HepG2 (cell line): ENCODE data around the gene BCAS3.

Experiments
- AKNA ChIP-seq: sonication (generic); formaldehyde crosslinking; IDR thresholded peaks from 2 replicates; pipeline ENCODE4 v1.4.0; 2020; ENCODE audit warnings: missing genetic modification reagents, borderline replicate concordance
- CENPX ChIP-seq: sonication (generic); formaldehyde crosslinking; IDR thresholded peaks from 2 replicates; pipeline ENCODE4 v1.9.0; 2021; ENCODE audit warnings: mild to moderate bottlenecking, missing genetic modification reagents, moderate library complexity
- DPF2 ChIP-seq: sonication (generic); formaldehyde crosslinking; IDR thresholded peaks from 2 replicates; pipeline ENCODE4 v1.4.0; 2020; ENCODE audit warnings: mild to moderate bottlenecking, low read depth, missing genetic modification reagents, borderline replicate concordance
- PHB2 ChIP-seq: fragments of 450-650 bp; IDR thresholded peaks from 2 replicates; pipeline ENCODE4 v1.6.1; 2018; ENCODE audit not compliant: partially characterized antibody
- POLR2A ChIP-seq, 2 experiments: IDR thresholded peaks; 2 replicates each; pipeline ENCODE4 v1.6.1; 2011; ENCODE audit warnings: low read depth in 2 of 2, low read length in 2 of 2, mild to moderate bottlenecking in 1 of 2, moderate library complexity in 1 of 2; ENCODE audit not compliant: insufficient read depth in 1 of 2
- SIN3B ChIP-seq: fragments of 150-350 bp; IDR thresholded peaks from 2 replicates; pipeline ENCODE4 v1.6.1; 2014; ENCODE audit warnings: low read length
- SUZ12 ChIP-seq: fragments of 150-350 bp; IDR thresholded peaks from 2 replicates; pipeline ENCODE4 v1.6.1; 2014; ENCODE audit warnings: low read depth, low read length
- ZBTB44 ChIP-seq: sonication (generic); formaldehyde crosslinking; IDR thresholded peaks from 2 replicates; pipeline ENCODE4 v1.4.0; 2020; ENCODE audit warnings: missing genetic modification reagents
- ZNF558 ChIP-seq: sonication (generic); formaldehyde crosslinking; IDR thresholded peaks from 2 replicates; pipeline ENCODE4 v1.9.0; 2022; ENCODE audit warnings: mild to moderate bottlenecking, missing genetic modification reagents, borderline replicate concordance
- TF ChIP-seq, protein P1 (sequence below): sonication (generic); formaldehyde crosslinking; IDR thresholded peaks from 2 replicates; pipeline ENCODE4 v1.5.0; 2020; ENCODE audit warnings: mild to moderate bottlenecking, missing genetic modification reagents, borderline replicate concordance
- TF ChIP-seq, protein P2 (sequence below): sonication (generic); formaldehyde crosslinking; IDR thresholded peaks from 2 replicates; pipeline ENCODE4 v1.5.0; 2020; ENCODE audit warnings: mild to moderate bottlenecking, missing genetic modification reagents, moderate library complexity
- TF ChIP-seq, protein P3 (sequence below): sonication (generic); IDR thresholded peaks from 2 replicates; pipeline ENCODE4 v1.6.1; 2016; ENCODE audit warnings: low read depth, borderline replicate concordance
- TF ChIP-seq, protein P4 (sequence below): sonication (generic); formaldehyde crosslinking; IDR thresholded peaks from 2 replicates; pipeline ENCODE4 v1.5.0; 2020; ENCODE audit warnings: missing genetic modification reagents

DNA sequence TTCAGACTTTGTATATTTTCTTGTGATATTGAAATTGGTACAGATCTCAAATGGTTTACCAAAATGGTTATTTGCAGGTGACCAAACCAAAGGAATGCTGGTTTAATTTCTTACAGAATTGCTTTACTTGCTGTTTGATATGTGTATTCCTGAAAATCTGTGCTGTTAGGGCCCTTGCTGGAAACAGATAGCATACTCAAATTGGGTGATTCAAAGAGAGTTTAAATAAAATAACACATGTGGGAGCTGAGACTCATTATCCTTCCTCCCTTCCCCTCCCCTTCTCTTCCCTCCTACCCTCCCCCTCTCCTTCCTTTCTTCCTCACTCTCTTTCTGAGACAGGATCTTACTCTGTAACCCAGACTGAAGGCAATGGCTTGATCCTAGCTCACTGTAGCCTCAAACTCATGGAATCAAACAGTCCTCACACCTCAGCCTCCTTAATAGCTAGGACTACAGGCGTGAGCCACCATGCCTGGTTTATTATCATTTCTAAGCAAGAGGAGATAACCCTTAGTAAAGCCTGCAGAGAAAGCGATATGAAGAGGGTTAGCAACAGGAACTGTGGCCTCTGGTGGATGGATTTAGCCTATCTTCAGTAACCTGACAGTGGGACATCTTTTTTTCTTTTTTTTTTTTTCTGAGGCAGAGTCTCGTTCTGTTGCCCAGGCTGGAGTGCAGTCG lies 141.9 kb downstream of the BCAS3 start:
- TF ChIP-seq SUZ12 (no peak), PHB2 (no peak), CENPX (CRISPR knock-in tag) (no peak), POLR2A (IDR thresholded peaks at IDR 0.05; ENCODE audit: insufficient read depth in 1 of 2, low read depth in 2 of 2, low read length in 2 of 2) (no peak), AKNA (CRISPR knock-in tag) (no peak), SIN3B (no peak), ZBTB44 (no peak), ZNF558 (CRISPR knock-in tag) (no peak), DPF2 (CRISPR knock-in tag) (no peak)
- TF ChIP-seq, protein P1, sequence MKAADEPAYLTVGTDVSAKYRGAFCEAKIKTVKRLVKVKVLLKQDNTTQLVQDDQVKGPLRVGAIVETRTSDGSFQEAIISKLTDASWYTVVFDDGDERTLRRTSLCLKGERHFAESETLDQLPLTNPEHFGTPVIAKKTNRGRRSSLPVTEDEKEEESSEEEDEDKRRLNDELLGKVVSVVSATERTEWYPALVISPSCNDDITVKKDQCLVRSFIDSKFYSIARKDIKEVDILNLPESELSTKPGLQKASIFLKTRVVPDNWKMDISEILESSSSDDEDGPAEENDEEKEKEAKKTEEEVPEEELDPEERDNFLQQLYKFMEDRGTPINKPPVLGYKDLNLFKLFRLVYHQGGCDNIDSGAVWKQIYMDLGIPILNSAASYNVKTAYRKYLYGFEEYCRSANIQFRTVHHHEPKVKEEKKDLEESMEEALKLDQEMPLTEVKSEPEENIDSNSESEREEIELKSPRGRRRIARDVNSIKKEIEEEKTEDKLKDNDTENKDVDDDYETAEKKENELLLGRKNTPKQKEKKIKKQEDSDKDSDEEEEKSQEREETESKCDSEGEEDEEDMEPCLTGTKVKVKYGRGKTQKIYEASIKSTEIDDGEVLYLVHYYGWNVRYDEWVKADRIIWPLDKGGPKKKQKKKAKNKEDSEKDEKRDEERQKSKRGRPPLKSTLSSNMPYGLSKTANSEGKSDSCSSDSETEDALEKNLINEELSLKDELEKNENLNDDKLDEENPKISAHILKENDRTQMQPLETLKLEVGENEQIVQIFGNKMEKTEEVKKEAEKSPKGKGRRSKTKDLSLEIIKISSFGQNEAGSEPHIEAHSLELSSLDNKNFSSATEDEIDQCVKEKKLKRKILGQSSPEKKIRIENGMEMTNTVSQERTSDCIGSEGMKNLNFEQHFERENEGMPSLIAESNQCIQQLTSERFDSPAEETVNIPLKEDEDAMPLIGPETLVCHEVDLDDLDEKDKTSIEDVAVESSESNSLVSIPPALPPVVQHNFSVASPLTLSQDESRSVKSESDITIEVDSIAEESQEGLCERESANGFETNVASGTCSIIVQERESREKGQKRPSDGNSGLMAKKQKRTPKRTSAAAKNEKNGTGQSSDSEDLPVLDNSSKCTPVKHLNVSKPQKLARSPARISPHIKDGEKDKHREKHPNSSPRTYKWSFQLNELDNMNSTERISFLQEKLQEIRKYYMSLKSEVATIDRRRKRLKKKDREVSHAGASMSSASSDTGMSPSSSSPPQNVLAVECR (CRISPR knock-in tag): no peak
- TF ChIP-seq, protein P2, sequence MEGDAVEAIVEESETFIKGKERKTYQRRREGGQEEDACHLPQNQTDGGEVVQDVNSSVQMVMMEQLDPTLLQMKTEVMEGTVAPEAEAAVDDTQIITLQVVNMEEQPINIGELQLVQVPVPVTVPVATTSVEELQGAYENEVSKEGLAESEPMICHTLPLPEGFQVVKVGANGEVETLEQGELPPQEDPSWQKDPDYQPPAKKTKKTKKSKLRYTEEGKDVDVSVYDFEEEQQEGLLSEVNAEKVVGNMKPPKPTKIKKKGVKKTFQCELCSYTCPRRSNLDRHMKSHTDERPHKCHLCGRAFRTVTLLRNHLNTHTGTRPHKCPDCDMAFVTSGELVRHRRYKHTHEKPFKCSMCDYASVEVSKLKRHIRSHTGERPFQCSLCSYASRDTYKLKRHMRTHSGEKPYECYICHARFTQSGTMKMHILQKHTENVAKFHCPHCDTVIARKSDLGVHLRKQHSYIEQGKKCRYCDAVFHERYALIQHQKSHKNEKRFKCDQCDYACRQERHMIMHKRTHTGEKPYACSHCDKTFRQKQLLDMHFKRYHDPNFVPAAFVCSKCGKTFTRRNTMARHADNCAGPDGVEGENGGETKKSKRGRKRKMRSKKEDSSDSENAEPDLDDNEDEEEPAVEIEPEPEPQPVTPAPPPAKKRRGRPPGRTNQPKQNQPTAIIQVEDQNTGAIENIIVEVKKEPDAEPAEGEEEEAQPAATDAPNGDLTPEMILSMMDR (CRISPR knock-in tag): no peak
- TF ChIP-seq, protein P3, sequence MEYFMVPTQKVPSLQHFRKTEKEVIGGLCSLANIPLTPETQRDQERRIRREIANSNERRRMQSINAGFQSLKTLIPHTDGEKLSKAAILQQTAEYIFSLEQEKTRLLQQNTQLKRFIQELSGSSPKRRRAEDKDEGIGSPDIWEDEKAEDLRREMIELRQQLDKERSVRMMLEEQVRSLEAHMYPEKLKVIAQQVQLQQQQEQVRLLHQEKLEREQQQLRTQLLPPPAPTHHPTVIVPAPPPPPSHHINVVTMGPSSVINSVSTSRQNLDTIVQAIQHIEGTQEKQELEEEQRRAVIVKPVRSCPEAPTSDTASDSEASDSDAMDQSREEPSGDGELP: no peak
- TF ChIP-seq, protein P4, sequence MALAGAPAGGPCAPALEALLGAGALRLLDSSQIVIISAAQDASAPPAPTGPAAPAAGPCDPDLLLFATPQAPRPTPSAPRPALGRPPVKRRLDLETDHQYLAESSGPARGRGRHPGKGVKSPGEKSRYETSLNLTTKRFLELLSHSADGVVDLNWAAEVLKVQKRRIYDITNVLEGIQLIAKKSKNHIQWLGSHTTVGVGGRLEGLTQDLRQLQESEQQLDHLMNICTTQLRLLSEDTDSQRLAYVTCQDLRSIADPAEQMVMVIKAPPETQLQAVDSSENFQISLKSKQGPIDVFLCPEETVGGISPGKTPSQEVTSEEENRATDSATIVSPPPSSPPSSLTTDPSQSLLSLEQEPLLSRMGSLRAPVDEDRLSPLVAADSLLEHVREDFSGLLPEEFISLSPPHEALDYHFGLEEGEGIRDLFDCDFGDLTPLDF (CRISPR knock-in tag): no peak
